AG09309 (cell line): ENCODE data around the gene CSGALNACT2.

Experiments used
- DNase-seq: peaks from one replicate; pipeline ENCODE4 v3.0.0-alpha.2; 2010; ENCODE audit warnings: low read depth
- H3K4me3 ChIP-seq: 2 replicates; pipeline ENCODE4 v1.5.1; 2011; ENCODE audit warnings: mild to moderate bottlenecking, low read depth, low read length, moderate library complexity; ENCODE audit not compliant: control insufficient read depth
- TF ChIP-seq, protein P1 (sequence below): IDR thresholded peaks from 2 replicates; pipeline ENCODE4 v1.5.1; 2011; ENCODE audit warnings: mild to moderate bottlenecking, low read depth, low read length, inconsistent platforms; ENCODE audit not compliant: insufficient read depth, control insufficient read depth; ENCODE audit errors: missing control alignments

CSGALNACT2 gene

GRCh38 chr10:43234471-43235041, 96.3 kb downstream of the CSGALNACT2 start:
- no peak for DNase-seq
- no peak overlapping the region for H3K4me3 ChIP-seq
- TF ChIP-seq, protein P1, sequence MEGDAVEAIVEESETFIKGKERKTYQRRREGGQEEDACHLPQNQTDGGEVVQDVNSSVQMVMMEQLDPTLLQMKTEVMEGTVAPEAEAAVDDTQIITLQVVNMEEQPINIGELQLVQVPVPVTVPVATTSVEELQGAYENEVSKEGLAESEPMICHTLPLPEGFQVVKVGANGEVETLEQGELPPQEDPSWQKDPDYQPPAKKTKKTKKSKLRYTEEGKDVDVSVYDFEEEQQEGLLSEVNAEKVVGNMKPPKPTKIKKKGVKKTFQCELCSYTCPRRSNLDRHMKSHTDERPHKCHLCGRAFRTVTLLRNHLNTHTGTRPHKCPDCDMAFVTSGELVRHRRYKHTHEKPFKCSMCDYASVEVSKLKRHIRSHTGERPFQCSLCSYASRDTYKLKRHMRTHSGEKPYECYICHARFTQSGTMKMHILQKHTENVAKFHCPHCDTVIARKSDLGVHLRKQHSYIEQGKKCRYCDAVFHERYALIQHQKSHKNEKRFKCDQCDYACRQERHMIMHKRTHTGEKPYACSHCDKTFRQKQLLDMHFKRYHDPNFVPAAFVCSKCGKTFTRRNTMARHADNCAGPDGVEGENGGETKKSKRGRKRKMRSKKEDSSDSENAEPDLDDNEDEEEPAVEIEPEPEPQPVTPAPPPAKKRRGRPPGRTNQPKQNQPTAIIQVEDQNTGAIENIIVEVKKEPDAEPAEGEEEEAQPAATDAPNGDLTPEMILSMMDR: no peak
